B cell (primary cell): ENCODE data around the gene KCNJ10. TPM values are rescaled to one million over a fixed set of nuclear protein-coding genes. Genes with fewer than 3 reads are reported as not detected.

Source experiments
- ATAC-seq: fragments of 200-7000 bp; cut with Tn5 transposase; one replicate; pipeline ENCODE4 v1.10.0; 2021; ENCODE audit warnings: low read depth, mild to moderate bottlenecking, moderate number of reproducible peaks, moderate library complexity
- CTCF ChIA-PET: fragments of 350-600 bp; sonication (Branson Sonifier 250); formaldehyde crosslinking; loops from one replicate; lab custom pipeline; 2021; ENCODE audit warnings: antibody characterized with exemption, inconsistent platforms; lab: Charles Lee
- POLR2A ChIA-PET: fragments of 350-600 bp; sonication (Branson Sonifier 250); formaldehyde crosslinking; loops from one replicate; lab custom pipeline; 2021; ENCODE audit warnings: antibody characterized with exemption; lab: Charles Lee
- DNase-seq: peaks from one replicate; pipeline ENCODE4 v3.0.0; 2013
- H2AFZ ChIP-seq: 2 replicates; pipeline ENCODE4 v1.6.1; 2012; ENCODE audit warnings: mild to moderate bottlenecking, low read depth, low read length; ENCODE audit not compliant: insufficient read depth, poor library complexity, severe bottlenecking
- H3K27ac ChIP-seq, 2 donors: 1 replicate in 1 of 2; 2 replicates in 1 of 2; pipeline ENCODE4 v1.5.1; 2012 to 2013; ENCODE audit warnings: low read length in 2 of 2, mild to moderate bottlenecking in 2 of 2, moderate library complexity in 1 of 2
- H3K27me3 ChIP-seq, 4 experiments: fragments of 200-600 bp in 1 of 4; sonication (generic) in 1 of 4; replicated peaks in 1 of 4; 1 replicate in 2 of 4; 2 replicates in 2 of 4; pipeline versions ENCODE4 v1.6.1 to v1.7.0; 2013 to 2016; ENCODE audit warnings: low read length in 3 of 4, mild to moderate bottlenecking in 2 of 4, mixed read lengths in 1 of 4, moderate library complexity in 1 of 4; ENCODE audit not compliant: insufficient read depth in 4 of 4, control insufficient read depth in 3 of 4; ENCODE audit errors: control extremely low read depth in 1 of 4
- H3K36me3 ChIP-seq, 2 experiments: replicated peaks in 1 of 2; 1 replicate in 1 of 2; 2 replicates in 1 of 2; pipeline versions ENCODE4 v1.6.1 to v1.7.1; 2013; ENCODE audit warnings: low read length in 1 of 2; ENCODE audit not compliant: insufficient read depth in 2 of 2, control insufficient read depth in 1 of 2; ENCODE audit errors: control extremely low read depth in 1 of 2, extremely low read depth in 1 of 2
- H3K4me1 ChIP-seq, 2 donors: fragments of 200-600 bp in 1 of 2; sonication (generic) in 1 of 2; 1 replicate in 1 of 2; 2 replicates in 1 of 2; pipeline versions ENCODE4 v1.5.1 to v1.6.1; 2013 to 2017; ENCODE audit warnings: low read length in 2 of 2; ENCODE audit not compliant: control insufficient read depth in 2 of 2, insufficient read depth in 2 of 2
- H3K4me2 ChIP-seq: replicated peaks from 2 replicates; pipeline ENCODE3; 2012; ENCODE audit warnings: mild to moderate bottlenecking, low read depth, low read length; ENCODE audit not compliant: poor library complexity, severe bottlenecking
- H3K4me3 ChIP-seq, 5 experiments: fragments of 200-600 bp in 1 of 5; sonication (generic) in 1 of 5; 1 replicate in 3 of 5; 2 replicates in 2 of 5; pipeline versions ENCODE4 v1.5.1 to v1.7.0; 2011 to 2016; ENCODE audit warnings: low read length in 4 of 5, mild to moderate bottlenecking in 4 of 5, low read depth in 2 of 5, control low read depth in 1 of 5, moderate library complexity in 1 of 5; ENCODE audit not compliant: insufficient read depth in 1 of 5; ENCODE audit errors: control extremely low read depth in 1 of 5, extremely low read depth in 1 of 5
- H3K79me2 ChIP-seq: fragments of 200-600 bp; sonication (generic); one replicate; pipeline ENCODE4 v1.6.0; 2016; ENCODE audit warnings: low read length; ENCODE audit not compliant: control insufficient read depth, insufficient read depth
- H3K9ac ChIP-seq: fragments of 200-600 bp; sonication (generic); 2 replicates; pipeline ENCODE4 v1.6.1; 2017; ENCODE audit warnings: mild to moderate bottlenecking, low read length, moderate library complexity
- H3K9me3 ChIP-seq, 3 donors: one replicate each; pipeline versions ENCODE4 v1.6.1 to v1.7.1; 2013; ENCODE audit warnings: low read length in 2 of 3; ENCODE audit not compliant: control insufficient read depth in 2 of 3, insufficient read depth in 1 of 3; ENCODE audit errors: control extremely low read depth in 1 of 3
- H4K20me1 ChIP-seq: 2 replicates; pipeline ENCODE4 v1.6.0; 2012; ENCODE audit warnings: mild to moderate bottlenecking, low read length; ENCODE audit not compliant: insufficient read depth, control insufficient read depth, poor library complexity, severe bottlenecking
- H3K27ac Mint-ChIP-seq: one replicate; pipeline ENCODE4 v1.8.0; 2021; ENCODE audit warnings: mixed read lengths
- H3K27me3 Mint-ChIP-seq: one replicate; pipeline ENCODE4 v1.8.0; 2021; ENCODE audit warnings: mixed read lengths
- H3K4me1 Mint-ChIP-seq: one replicate; pipeline ENCODE4 v1.8.0; 2021; ENCODE audit warnings: mixed read lengths
- H3K4me3 Mint-ChIP-seq: one replicate; pipeline ENCODE4 v1.8.0; 2021; ENCODE audit warnings: mixed read lengths
- H3K9me3 Mint-ChIP-seq: one replicate; pipeline ENCODE4 v1.8.0; 2022; ENCODE audit warnings: mixed read lengths; ENCODE audit not compliant: insufficient read depth
- EZH2 ChIP-seq: IDR thresholded peaks from 2 replicates; pipeline ENCODE4 v1.6.1; 2012; ENCODE audit warnings: borderline replicate concordance, low read depth, mild to moderate bottlenecking, moderate library complexity, low read length; ENCODE audit not compliant: insufficient read depth, poor library complexity, severe bottlenecking
- WGBS: methylation state at CpG from one replicate; pipeline ENCODE4 v1.1.5; 2013; ENCODE audit warnings: missing lambda C conversion rate; ENCODE audit not compliant: insufficient coverage; 5-methylcytosine and 5-hydroxymethylcytosine counted together
- intact Hi-C: fragments of 100-400 bp; cut with micrococcal nuclease; formaldehyde crosslinking; loops from one replicate; pipeline ENCODE4 v1.10.0; 2022
- polyA plus RNA-seq: library from polyadenylated mRNA; depleted of rRNA; stranded (reverse); fragments of >200 nt; gene quantifications from 2 replicates; pipeline ENCODE4 v1.2.3, GENCODE V29; 2012
- total RNA-seq, 2 donors: library from RNA; stranded (reverse); fragments of 120-200 nt in 1 of 2; gene quantifications; 1 replicate in 1 of 2; 2 replicates in 1 of 2; pipeline versions ENCODE4 v1.2.3 to v1.2.4, GENCODE V29; 2013 to 2022
- TF ChIP-seq, protein P1 (sequence below): fragments of 200-600 bp; IDR thresholded peaks from one replicate; pipeline ENCODE4 v1.8.0; 2022; ENCODE audit warnings: antibody characterized with exemption, mild to moderate bottlenecking

Gene KCNJ10
- total and polyA plus RNA-seq, 2 donors (not counting 1 experiment from before 2014, with no cell fraction given): not detected

DNA sequence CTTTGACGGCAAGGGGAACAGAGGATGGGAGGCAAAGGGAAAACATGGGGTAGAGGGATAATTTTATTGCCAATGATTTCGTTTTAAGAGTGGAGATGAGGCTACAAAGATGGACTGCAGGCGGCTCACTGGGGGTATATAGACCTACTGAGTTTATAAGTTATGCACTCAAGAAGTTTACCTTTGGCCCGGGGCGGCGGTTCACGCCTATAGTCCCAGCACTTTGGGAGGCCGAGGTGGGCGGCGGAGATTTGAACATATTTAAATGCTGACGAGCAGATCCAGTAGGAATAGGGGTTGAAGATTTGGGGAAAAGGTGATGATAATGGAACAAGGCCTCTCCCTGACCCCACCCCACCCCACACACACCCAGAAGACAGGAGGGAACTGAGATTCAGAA, 107.8 kb downstream of the KCNJ10 start:
- TF ChIP-seq EZH2: no peak
- TF ChIP-seq, protein P1, sequence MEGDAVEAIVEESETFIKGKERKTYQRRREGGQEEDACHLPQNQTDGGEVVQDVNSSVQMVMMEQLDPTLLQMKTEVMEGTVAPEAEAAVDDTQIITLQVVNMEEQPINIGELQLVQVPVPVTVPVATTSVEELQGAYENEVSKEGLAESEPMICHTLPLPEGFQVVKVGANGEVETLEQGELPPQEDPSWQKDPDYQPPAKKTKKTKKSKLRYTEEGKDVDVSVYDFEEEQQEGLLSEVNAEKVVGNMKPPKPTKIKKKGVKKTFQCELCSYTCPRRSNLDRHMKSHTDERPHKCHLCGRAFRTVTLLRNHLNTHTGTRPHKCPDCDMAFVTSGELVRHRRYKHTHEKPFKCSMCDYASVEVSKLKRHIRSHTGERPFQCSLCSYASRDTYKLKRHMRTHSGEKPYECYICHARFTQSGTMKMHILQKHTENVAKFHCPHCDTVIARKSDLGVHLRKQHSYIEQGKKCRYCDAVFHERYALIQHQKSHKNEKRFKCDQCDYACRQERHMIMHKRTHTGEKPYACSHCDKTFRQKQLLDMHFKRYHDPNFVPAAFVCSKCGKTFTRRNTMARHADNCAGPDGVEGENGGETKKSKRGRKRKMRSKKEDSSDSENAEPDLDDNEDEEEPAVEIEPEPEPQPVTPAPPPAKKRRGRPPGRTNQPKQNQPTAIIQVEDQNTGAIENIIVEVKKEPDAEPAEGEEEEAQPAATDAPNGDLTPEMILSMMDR: no peak
- Histone ChIP-seq H3K27ac (no peak overlapping the region), H3K4me2 (no peak overlapping the region), H3K9me3 (peaks cover 0 to 1% (median 0%) of the 10 kb centered on the region in 3 donors), H3K79me2 (no peaks in the 10 kb centered on the region), H2AFZ (no peak overlapping the region), H4K20me1 (no peaks in the 10 kb centered on the region), H3K36me3 (no peaks in the 10 kb centered on the region), H3K4me3 (no peak overlapping the region), H3K4me1 (no peaks in the 10 kb centered on the region), H3K9ac (no peak overlapping the region), H3K27me3 (no peaks in the 10 kb centered on the region)
- Mint-ChIP-seq H3K4me3 (no peak overlapping the region), H3K27me3 (peaks cover 36% of the 10 kb centered on the region), H3K4me1 (no peaks in the 10 kb centered on the region), H3K9me3 (no peaks in the 10 kb centered on the region), H3K27ac (no peak overlapping the region)
- ATAC-seq: no peak
- intact Hi-C loops: no loop called here
- WGBS: 97% methylated on average over 10 of the region's 11 CpGs
- DNase-seq: no peak
- ChIA-PET CTCF (no interaction called here), POLR2A (no interaction called here)

DNA sequence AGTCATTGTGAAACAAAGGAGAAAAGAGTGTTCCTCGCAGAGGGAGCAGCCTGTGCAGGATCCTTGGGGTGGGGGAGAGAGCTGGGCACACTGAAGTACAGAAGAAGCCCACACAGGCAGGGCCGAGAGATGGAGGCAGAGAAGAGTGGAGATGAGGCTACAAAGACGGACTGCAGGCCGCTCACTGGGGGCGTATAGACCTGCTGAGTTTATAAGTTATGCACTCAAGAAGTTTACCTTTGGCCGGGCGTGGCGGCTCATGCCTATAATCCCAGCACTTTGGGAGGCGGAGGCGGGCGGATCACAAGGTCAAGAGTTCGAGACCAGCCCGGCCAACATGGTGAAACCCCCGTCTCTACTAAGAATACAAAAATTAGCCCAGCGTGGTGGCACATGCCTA, 108.3 kb downstream of the KCNJ10 start:
- Mint-ChIP-seq H3K27ac (no peak overlapping the region), H3K4me1 (no peaks in the 10 kb centered on the region), H3K27me3 (peaks cover 31% of the 10 kb centered on the region), H3K4me3 (no peak overlapping the region), H3K9me3 (no peaks in the 10 kb centered on the region)
- DNase-seq (no peak), ATAC-seq (no peak)
- Histone ChIP-seq H3K4me1 (no peaks in the 10 kb centered on the region), H3K4me2 (no peak overlapping the region), H3K79me2 (no peaks in the 10 kb centered on the region), H3K4me3 (no peak overlapping the region), H3K9ac (no peak overlapping the region), H4K20me1 (no peaks in the 10 kb centered on the region), H3K36me3 (no peaks in the 10 kb centered on the region), H3K27me3 (no peaks in the 10 kb centered on the region), H3K27ac (no peak overlapping the region), H2AFZ (no peak overlapping the region), H3K9me3 (peaks cover 0 to 1% (median 0%) of the 10 kb centered on the region in 3 donors)
- TF ChIP-seq, protein P1: no peak
- TF ChIP-seq EZH2: no peak
- WGBS: 97% methylated on average over 14 of the region's 15 CpGs
- intact Hi-C loops: no loop called here
- ChIA-PET POLR2A (no interaction called here), CTCF (no interaction called here)
